Stimulated activated CD8-positive, alpha-beta memory T cell treated with anti-CD3 and anti-CD28 coated beads, Interleukin-12 subunit alpha, Interleukin-12 subunit beta, amount 100 ng/mL, for 1 hour (primary cell): ENCODE data around the gene QSOX1.
A peak's percentile ranks its signal among the peaks of the same experiment; 100 is the strongest.

Experiments used
- DNase-seq: peaks from one replicate; pipeline ENCODE4 v3.0.0-alpha.2; 2020; ENCODE audit warnings: low read depth

The QSOX1 gene

GRCh38 chr1:180169640-180170195 lies 15.0 kb downstream of the QSOX1 start:
- DNase-seq: no peak

GRCh38 chr1:180170546-180171151 lies 16.0 kb downstream of the QSOX1 start:
- no peak for DNase-seq

DNA sequence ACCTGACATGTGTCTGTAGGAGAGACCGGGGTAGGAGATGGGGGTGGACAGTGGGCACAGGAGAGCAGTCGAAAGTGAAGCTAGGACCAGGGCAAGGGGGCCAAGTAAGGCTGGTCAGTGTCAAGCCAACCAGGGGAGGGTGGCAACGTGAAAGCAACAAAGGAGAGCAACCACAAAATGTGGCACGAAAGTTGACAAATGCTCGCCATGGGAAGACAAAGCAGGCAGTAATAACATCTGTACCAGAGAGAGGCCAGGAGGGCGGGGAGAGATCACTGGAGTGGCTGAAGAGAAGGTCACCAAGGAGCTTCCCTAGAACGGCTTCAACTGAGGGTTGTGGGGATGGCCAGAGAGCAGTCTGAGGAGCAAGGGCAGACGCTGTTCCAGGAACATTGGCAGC lies 17.0 kb downstream of the QSOX1 start:
- DNase-seq: no peak

GRCh38 chr1:180173451-180173850 lies 18.8 kb downstream of the QSOX1 start:
- no peak for DNase-seq

- no peak for DNase-seq
Measured at GRCh38 chr1:180173952-180174351, 19.3 kb downstream of the QSOX1 start.

- no peak for DNase-seq
Measured at GRCh38 chr1:180175291-180175690, 20.6 kb downstream of the QSOX1 start.

DNA sequence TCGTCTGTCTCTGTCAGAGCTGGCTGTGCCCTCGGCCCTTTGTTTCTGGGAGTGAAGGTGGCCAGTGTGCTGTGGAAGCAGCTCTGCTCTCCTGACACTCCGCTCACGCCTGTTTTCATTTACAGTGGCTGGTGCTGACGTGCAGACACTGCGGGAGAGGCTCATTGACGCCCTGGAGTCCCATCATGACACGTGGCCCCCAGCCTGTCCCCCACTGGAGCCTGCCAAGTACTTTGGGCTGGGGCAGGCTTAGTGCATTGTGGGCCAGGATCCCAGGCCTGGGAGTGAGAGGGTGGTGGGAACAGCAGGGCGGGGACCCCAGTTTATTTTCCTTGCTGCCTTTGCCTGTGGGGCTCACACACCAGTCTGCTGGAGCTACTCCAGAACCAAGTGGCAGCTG lies 21.1 kb downstream of the QSOX1 start:
- no peak for DNase-seq

- DNase-seq: no peak
Measured at GRCh38 chr1:180176965-180177364, 22.3 kb downstream of the QSOX1 start.

DNA sequence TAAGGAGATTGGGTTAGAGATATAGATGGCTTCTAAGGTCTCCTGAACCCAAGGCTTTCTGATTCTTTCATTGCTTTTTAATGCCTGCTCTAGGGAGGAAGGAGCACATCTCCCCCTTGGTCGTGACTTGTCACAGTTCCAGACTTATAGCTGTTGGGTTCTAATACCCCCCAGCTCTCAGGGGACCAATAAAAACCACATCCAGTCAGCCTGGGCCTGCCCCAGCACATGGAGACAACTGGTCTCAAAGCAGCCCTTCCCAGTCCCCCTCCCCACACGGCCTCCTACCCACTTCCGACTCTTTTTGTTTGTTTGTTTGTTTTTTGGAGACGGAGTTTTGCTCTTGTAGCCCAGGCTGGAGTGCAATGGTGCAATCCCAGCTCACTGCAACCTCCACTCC lies 23.3 kb downstream of the QSOX1 start:
- DNase-seq: no peak

GRCh38 chr1:180178511-180179161 lies 24.0 kb downstream of the QSOX1 start:
- DNase-seq: peak; percentile 47

DNA sequence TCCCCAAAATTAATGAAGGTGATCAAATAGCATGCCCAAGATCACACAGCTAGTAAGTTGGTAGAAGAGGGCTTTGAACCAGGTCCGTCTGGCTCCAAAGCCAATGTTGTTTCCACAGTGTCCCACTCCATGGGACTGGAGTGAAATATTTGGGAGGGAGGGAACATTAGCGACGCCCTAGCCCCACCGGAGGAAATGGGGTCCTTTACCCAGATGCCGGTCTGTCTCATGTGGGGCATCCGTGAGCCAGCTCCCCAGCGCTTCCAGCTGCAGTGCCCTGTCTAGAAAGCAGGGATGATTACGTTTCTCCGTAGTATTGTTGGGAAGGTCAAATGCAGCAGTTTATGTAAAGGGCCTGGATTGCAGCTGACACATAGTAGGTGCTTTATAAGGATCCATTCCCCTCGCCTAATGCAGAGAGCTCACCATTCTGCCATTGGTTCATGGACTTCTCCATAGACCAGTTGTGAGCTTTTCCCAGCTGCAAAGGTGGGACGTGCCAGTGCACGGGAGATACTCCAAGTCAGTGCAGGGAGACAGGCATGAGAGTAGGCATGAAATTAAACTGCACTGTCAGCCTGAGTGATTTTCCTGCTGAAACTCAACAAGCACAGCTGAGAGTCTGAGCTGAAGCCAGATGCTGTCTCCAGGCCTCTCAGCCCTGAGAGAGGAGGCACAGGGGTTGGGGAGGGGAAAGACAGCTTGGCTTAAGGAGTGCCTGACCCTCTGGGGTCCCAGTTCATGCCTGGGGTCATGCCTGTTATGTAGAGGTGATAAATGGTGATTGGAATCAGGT lies 24.7 kb downstream of the QSOX1 start:
- no peak for DNase-seq

DNA sequence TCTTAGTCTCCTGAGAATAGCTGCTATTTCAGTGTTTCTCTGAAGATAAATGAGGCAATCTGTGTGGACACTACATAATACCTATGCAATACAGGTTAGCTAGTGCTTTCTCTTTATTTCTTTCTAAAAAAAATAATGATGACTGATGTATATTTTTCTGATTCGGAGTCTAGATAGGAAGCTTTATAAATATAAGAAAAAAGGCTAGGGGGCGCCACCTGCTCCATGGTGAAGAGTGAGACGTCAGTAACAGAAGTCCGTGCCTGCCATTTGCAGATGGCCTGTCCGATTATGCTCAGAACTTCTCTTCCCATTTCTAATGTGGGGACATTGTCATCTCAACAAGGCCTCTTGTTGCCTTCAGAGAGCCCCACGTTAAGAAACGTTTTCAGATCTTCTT lies 26.4 kb downstream of the QSOX1 start:
- DNase-seq: no peak

DNA sequence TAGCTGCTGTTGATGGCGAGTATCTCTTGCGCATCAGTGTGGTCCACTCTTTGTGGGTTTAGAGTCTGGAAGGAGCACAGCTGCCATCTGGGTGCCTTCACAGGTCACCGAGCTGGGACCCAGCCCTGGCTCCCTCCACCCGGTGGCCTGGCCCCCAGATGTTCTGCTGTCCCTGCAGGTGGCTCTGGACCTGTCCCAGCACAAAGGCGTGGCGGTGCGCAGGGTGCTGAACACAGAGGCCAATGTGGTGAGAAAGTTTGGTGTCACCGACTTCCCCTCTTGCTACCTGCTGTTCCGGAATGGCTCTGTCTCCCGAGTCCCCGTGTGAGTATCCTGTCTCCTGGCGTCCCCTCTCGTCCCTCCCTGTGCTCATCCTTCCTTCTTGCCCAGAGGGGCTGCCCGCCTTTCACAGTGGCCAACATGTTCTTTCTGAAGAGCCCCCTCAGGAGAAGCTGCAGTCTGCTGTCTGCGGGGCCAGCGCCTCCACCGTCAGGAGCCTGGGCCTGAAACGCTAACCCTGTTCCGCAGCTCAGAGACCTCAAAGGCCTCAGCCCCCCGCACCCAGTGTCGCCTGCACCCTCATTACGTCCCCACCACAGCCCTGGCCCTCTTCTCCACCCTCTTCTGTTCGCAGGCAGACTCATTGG lies 27.4 kb downstream of the QSOX1 start:
- DNase-seq: no peak

DNA sequence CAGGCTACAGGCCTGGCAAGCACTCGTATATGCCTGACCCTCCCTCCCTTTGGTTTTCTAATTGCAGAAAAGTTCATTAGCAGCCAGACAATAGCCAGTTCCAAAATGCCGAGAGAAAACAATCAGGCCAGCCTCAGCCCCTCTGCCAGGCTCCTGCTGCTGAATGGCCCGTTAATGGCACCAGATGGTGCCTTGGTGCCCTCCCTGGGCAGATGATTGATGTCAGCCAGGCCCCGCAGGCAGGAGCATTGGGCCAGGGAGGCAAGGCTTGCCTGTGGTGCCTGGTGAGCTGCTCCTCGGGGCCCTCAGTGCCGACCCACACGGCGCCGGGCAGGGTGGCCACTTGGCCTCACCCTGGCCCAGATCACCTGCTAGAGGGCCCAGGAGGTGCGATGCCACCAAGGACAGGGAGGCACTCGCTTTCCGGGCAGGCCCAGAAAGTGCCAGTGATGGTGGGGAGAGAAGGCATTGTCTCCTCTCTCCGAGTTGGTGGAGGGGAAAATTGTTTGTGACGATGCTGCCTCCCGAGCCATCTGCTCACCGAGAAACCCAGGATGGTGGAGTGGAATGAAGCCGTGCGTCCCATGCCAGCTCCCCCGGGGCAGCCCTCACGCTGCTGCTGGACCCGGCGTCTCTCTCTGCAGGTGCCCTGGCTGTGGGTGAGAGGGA lies 28.1 kb downstream of the QSOX1 start:
- DNase-seq: no peak

DNA sequence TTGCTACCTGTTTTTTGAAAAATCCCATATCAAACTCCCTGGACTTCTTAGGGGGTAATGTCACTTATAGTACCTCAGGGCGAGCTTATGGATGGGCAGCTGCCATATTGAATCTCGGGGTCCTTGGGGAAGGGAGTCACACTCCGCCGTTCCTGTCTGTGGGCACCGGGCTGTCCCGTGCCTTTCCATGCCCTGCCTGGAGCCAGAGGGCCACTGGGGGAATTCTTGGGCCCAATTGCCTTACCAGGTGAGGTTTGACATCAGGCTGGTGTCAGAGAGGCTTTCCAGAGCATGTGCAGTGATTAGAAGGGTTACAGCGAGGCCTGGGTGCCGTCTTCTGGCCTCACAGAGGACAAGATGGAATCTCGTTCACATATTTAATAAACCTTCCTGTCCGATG lies 28.8 kb downstream of the QSOX1 start:
- DNase-seq: no peak

DNA sequence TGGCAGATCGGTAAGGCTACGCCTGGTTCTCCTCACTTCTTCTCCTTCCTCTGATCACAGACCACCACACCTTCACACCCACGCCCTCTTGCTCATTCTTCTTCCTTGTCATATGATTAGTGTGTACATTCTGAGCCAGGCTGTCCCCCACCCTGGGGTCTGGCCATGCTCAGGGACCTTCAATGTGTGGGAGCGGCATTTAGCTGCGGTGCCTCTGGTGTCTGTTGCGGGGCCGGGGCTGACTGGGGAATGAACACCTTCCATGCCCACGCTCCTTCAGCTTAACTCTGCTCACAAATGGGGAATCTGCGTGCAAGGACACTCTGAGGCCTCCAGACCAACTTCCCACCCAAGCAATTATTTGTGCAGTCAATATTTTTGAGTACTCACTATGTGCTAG lies 29.4 kb downstream of the QSOX1 start:
- DNase-seq: no peak

DNA sequence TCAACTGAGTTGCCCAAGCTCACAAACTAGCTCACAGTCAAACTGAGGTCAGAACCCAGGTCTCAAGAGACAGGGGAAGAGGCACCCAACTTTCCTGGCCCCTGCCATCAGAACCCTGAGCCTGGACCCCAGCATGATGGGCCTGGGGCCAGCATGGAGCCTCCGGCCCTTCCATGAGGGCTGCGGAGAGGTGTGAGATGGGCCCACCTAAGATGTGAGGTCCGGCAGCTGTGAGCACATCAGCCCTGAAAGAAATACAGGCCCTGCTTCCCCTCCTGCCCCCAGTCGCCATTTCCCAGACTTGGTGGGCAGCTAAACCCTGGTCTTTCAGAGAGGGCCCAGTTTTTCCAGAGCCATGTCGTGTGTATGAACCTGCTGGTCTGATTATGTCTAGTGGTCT lies 30.6 kb downstream of the QSOX1 start:
- no peak for DNase-seq

DNA sequence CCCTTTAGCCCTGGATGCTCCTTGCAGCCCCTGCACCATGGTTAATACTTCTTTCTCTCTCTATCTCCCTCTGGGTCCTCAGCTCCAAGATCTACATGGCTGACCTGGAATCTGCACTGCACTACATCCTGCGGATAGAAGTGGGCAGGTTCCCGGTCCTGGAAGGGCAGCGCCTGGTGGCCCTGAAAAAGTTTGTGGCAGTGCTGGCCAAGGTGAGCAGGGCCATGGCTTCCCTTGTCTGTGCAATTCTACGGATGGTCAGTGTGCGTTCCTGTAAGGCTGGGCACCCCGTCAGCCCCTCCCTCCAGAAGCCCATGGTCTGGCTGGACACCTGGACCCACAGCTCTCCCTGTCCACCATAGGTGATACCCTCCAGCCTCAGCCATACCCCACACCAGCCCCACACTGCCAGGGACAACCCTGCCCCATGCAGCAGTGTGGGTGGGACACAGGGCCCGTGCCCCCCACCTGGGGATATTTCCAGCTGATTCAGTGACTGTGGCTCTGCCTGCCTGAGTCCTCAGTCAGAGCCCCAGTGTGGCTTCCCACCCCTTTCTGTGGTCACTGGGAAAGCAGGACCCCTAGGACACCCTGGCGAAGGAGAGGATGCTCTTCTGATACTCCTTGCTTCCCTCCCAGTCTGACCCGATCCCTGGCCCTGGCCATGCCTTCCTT lies 31.4 kb downstream of the QSOX1 start:
- DNase-seq: no peak

- DNase-seq: no peak
Measured at GRCh38 chr1:180186831-180187230, 32.2 kb downstream of the QSOX1 start.

DNA sequence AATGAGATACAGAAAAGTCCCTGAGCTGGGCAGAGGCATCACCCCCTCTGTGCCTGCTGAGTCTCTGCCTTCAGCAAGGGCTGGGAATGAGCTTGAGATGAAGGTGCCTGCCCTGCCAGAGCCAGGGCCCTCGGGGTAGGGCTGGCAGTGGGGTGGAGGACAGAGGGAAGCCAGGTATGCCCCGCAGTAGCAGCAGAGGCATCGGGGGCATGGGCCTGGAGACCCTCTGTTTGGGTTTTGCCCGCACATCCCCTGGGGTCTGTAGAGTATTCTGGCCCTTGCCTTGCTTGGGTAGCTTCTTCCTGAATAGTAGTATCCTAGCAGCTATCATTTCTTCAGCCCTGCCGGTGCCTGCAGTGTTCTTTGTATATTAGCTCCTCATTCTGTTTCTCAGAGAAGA lies 33.0 kb downstream of the QSOX1 start:
- DNase-seq: no peak

DNA sequence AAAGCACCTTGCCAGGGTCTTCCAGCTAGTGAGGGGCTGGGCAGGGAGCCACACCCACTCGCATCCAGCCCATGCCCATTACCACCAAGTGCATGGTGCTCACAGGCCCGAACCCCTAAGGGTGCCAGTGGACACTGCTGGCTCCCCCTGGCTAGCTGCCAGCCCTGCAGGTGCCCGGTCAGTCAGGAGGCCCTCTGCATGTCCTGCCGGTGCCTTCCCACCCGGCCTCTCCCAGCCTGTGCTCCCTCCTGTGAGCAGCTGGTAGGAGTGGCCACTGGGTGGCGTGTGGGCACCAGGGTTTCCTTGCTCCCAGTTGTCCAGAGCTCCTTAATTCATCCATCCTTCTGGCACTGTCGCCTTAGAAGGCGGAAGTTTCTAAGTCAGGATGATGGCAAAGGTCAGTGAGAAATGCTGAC lies 33.4 kb downstream of the QSOX1 start:
- DNase-seq: no peak
